Testis (tissue), 3 donors: ENCODE measurements around the gene CA10. TPM values are rescaled to one million over a fixed set of nuclear protein-coding genes. Genes with fewer than 3 reads are reported as not detected.

ENCODE experiments used
- DNase-seq: peaks from one replicate; pipeline ENCODE4 v3.0.0-alpha.2; 2019
- H3K27ac ChIP-seq, 2 donors: fragments of 200-600 bp; sonication (generic); one replicate each; pipeline ENCODE4 v1.5.1; 2019
- H3K27me3 ChIP-seq: fragments of 200-600 bp; sonication (generic); one replicate; pipeline ENCODE4 v1.5.1; 2019
- H3K36me3 ChIP-seq: fragments of 200-600 bp; sonication (generic); one replicate; pipeline ENCODE4 v1.5.1; 2017; ENCODE audit warnings: low read depth; ENCODE audit errors: missing control alignments
- H3K4me1 ChIP-seq: fragments of 200-600 bp; sonication (generic); one replicate; pipeline ENCODE4 v1.5.1; 2019
- H3K4me3 ChIP-seq, 2 donors: fragments of 200-600 bp; sonication (generic); one replicate each; pipeline ENCODE4 v1.5.1; 2017 to 2019
- H3K9me3 ChIP-seq: fragments of 200-600 bp; sonication (generic); one replicate; pipeline ENCODE4 v1.5.1; 2017
- CTCF ChIP-seq, 3 experiments: fragments of 450-650 bp in 2 of 3; fragments of 200-600 bp in 1 of 3; sonication (generic) in 1 of 3; IDR thresholded peaks; one replicate each; pipeline ENCODE4 v1.5.1; 2016 to 2019; ENCODE audit warnings: antibody characterized with exemption in 3 of 3, mild to moderate bottlenecking in 2 of 3, moderate library complexity in 1 of 3
- POLR2A ChIP-seq: fragments of 450-650 bp; IDR thresholded peaks from one replicate; pipeline ENCODE4 v1.6.1; 2017; ENCODE audit warnings: antibody characterized with exemption, mild to moderate bottlenecking, moderate library complexity
- WGBS, 2 donors: methylation state at CpG; one replicate each; pipeline ENCODE4 v1.1.5; 2018; 5-methylcytosine and 5-hydroxymethylcytosine counted together
- intact Hi-C: fragments of 100-400 bp; cut with DNase I; formaldehyde crosslinking; loops from one replicate; pipeline ENCODE4 v1.15.1; 2023; ENCODE audit warnings: low total_unique reads
- polyA plus RNA-seq: library from polyadenylated mRNA; stranded (reverse); fragments of 350-450 nt; fragmentation: Illumina TruSeq; extraction: RNeasy Lipid Tissue Mini Kit (QIAGEN cat#74804); gene quantifications from one replicate; pipeline ENCODE4 v1.2.3, GENCODE V29; 2014; ENCODE audit warnings: low read depth, low replicate concordance; ENCODE audit not compliant: insufficient read depth
- total RNA-seq, 2 donors: library from RNA; depleted of rRNA; stranded (reverse); fragments of >200 nt; gene quantifications; one replicate each; pipeline ENCODE4 v1.2.3, GENCODE V29; 2016

CA10 gene
- total and polyA plus RNA-seq, 3 donors from 2014 or later = 5.0 to 30.7 (median 5.3) TPM

GRCh38 chr17:51636291-51636690 lies 522.2 kb downstream of the CA10 start:
- Histone ChIP-seq H3K27ac (no peak overlapping the region), H3K27me3 (no peaks in the 10 kb centered on the region), H3K9me3 (no peaks in the 10 kb centered on the region), H3K4me1 (no peaks in the 10 kb centered on the region), H3K4me3 (no peak overlapping the region), H3K36me3 (no peaks in the 10 kb centered on the region)
- intact Hi-C loops = no loop called here
- WGBS, 2 donors = 89 to 91% methylated on average over 5 of the region's 5 CpGs
- DNase-seq = no peak
- no peak for TF ChIP-seq POLR2A
- TF ChIP-seq CTCF (IDR thresholded peaks at IDR 0.05) = no peak

GRCh38 chr17:51630101-51630671 lies 528.3 kb downstream of the CA10 start:
- TF ChIP-seq POLR2A = no peak
- no peak for TF ChIP-seq CTCF (IDR thresholded peaks at IDR 0.05)
- H3K4me1 ChIP-seq = no peaks in the 10 kb centered on the region
- no peak overlapping the region for H3K27ac ChIP-seq
- H3K36me3 ChIP-seq = no peaks in the 10 kb centered on the region
- H3K9me3 ChIP-seq = no peaks in the 10 kb centered on the region
- H3K4me3 ChIP-seq = no peak overlapping the region
- 58 to 63% methylated on average over 5 of the region's 5 CpGs for WGBS, 2 donors
- intact Hi-C loops = no loop called here
- no peak for DNase-seq
- H3K27me3 ChIP-seq = no peaks in the 10 kb centered on the region

- 60 to 66% methylated on average over 3 of the region's 3 CpGs for WGBS, 2 donors
- Histone ChIP-seq H3K9me3 (no peaks in the 10 kb centered on the region), H3K36me3 (no peaks in the 10 kb centered on the region), H3K4me1 (no peaks in the 10 kb centered on the region), H3K27me3 (no peaks in the 10 kb centered on the region), H3K4me3 (no peak overlapping the region), H3K27ac (no peak overlapping the region)
- DNase-seq = no peak
- intact Hi-C loops = no loop called here
- TF ChIP-seq POLR2A (no peak), CTCF (IDR thresholded peaks at IDR 0.05) (no peak)
Observed at GRCh38 chr17:51629232-51629631, 529.3 kb downstream of the CA10 start.

GRCh38 chr17:51627779-51628178 lies 530.7 kb downstream of the CA10 start:
- H3K9me3 ChIP-seq = no peaks in the 10 kb centered on the region
- TF ChIP-seq CTCF (IDR thresholded peaks at IDR 0.05) = no peak
- TF ChIP-seq POLR2A = no peak
- H3K4me3 ChIP-seq = no peak overlapping the region
- H3K36me3 ChIP-seq = no peaks in the 10 kb centered on the region
- intact Hi-C loops = no loop called here
- H3K27me3 ChIP-seq = no peaks in the 10 kb centered on the region
- DNase-seq = no peak
- H3K4me1 ChIP-seq = no peaks in the 10 kb centered on the region
- whole genome bisulfite sequencing, 2 donors = 62 to 64% methylated on average over 1 of the region's 1 CpG
- no peak overlapping the region for H3K27ac ChIP-seq

- 55 to 75% methylated on average over 1 of the region's 1 CpG for WGBS, 2 donors
- intact Hi-C loops = no loop called here
- no peak overlapping the region for H3K4me3 ChIP-seq
- DNase-seq = no peak
- no peaks in the 10 kb centered on the region for H3K27me3 ChIP-seq
- no peaks in the 10 kb centered on the region for H3K36me3 ChIP-seq
- no peak overlapping the region for H3K27ac ChIP-seq
- H3K9me3 ChIP-seq = no peaks in the 10 kb centered on the region
- no peaks in the 10 kb centered on the region for H3K4me1 ChIP-seq
- TF ChIP-seq CTCF (IDR thresholded peaks at IDR 0.05) (no peak), POLR2A (no peak)
Observed at GRCh38 chr17:51618476-51618875, 540.0 kb downstream of the CA10 start.
